Psoas muscle (tissue), 8 donors: ENCODE measurements around the gene TMSB10. TPM values are rescaled to one million over a fixed set of nuclear protein-coding genes. Genes with fewer than 3 reads are reported as not detected.

Source experiments
- ATAC-seq, 4 donors: fragments of 200-7000 bp; cut with Tn5 transposase; one replicate each; pipeline ENCODE4 v1.9.1; 2020; ENCODE audit warnings: moderate library complexity in 3 of 4, mild to moderate bottlenecking in 2 of 4
- DNase-seq, 2 donors: peaks; one replicate each; pipeline ENCODE4 v3.0.0-alpha.2; 2020
- H3K27ac ChIP-seq: fragments of 200-600 bp; one replicate; pipeline ENCODE4 v1.8.0; 2022
- H3K27me3 ChIP-seq, 3 donors: fragments of 200-600 bp in 1 of 3; one replicate each; pipeline versions ENCODE4 v1.6.1 to v1.8.0; 2013 to 2022; ENCODE audit warnings: low read length in 2 of 3, mild to moderate bottlenecking in 2 of 3, moderate library complexity in 1 of 3; ENCODE audit not compliant: insufficient read depth in 3 of 3
- H3K36me3 ChIP-seq, 2 donors: fragments of 200-600 bp in 1 of 2; one replicate each; pipeline versions ENCODE4 v1.6.1 to v1.8.0; 2013 to 2022; ENCODE audit warnings: low read depth in 1 of 2, mild to moderate bottlenecking in 1 of 2, moderate library complexity in 1 of 2; ENCODE audit not compliant: insufficient read depth in 1 of 2
- H3K4me1 ChIP-seq: fragments of 200-600 bp; one replicate; pipeline ENCODE4 v1.8.0; 2022
- H3K4me3 ChIP-seq: fragments of 200-600 bp; one replicate; pipeline ENCODE4 v1.8.0; 2022; ENCODE audit warnings: mild to moderate bottlenecking
- H3K9me3 ChIP-seq: fragments of 200-600 bp; one replicate; pipeline ENCODE4 v1.8.0; 2022
- CTCF ChIP-seq: fragments of 200-600 bp; IDR thresholded peaks from one replicate; pipeline ENCODE4 v1.8.0; 2022; ENCODE audit warnings: antibody characterized with exemption
- WGBS, 3 donors: extraction: QIAGEN DNeasy Blood & Tissue Kit; methylation state at CpG; one replicate each; pipeline versions ENCODE4 v1.1.6 to v1.1.7; 2013; 5-methylcytosine and 5-hydroxymethylcytosine counted together
- intact Hi-C, 2 donors: fragments of 100-400 bp; cut with DNase I; formaldehyde crosslinking; loops; one replicate each; pipeline versions ENCODE4 v1.11.0 to v1.14.2; 2022
- polyA plus RNA-seq, 3 donors: library from polyadenylated mRNA; stranded (reverse); fragments of 200-250 nt; gene quantifications; one replicate each; pipeline ENCODE4 v1.2.3, GENCODE V29; 2013
- total RNA-seq, 4 donors: library from RNA; stranded (reverse); fragmentation: NEBNext Ultra II Directional in 2 of 4; extraction: Animal tissue kit (Norgen Biotek cat#: 25700) in 2 of 4; gene quantifications; one replicate each; pipeline versions ENCODE4 v1.2.1 to v1.2.4, GENCODE V29; 2021 to 2023
- donor health status: healthy with polysubstance abuse.
- donor health status: DM: no; HTN: no; CAD: no; lungs with moderate emphysema.
- donor health status: Bipolar disorder and iron deficiency.
- donor health status: healthy.
- donor health status: DM: yes; HTN: yes; CAD: no.
- donor health status: DM: no; HTN: no; CAD: no.
- donor health status: DM: no; HTN: no; CAD: no.
- donor health status: DM: yes; HTN: yes; CAD: no.

The TMSB10 gene
- total and polyA plus RNA-seq, 7 donors: 181 to 849 (median 284) TPM

GRCh38 chr2:84946204-84947009 lies 41.0 kb downstream of the TMSB10 start:
- Histone ChIP-seq H3K36me3 (no peaks in the 10 kb centered on the region), H3K27ac (no peak overlapping the region), H3K9me3 (no peaks in the 10 kb centered on the region), H3K4me1 (no peaks in the 10 kb centered on the region), H3K27me3 (no peaks in the 10 kb centered on the region), H3K4me3 (no peak overlapping the region)
- no peak for TF ChIP-seq CTCF
- intact Hi-C loops: no loop called here
- 72 to 81% (median 74%) methylated on average over 10 to 12 of the region's 12 CpGs for WGBS, 3 donors
- DNase-seq (no peak), ATAC-seq (no peak)

GRCh38 chr2:84947010-84947593 lies 41.6 kb downstream of the TMSB10 start:
- WGBS, 3 donors: 83% methylated on average over 10 of the region's 10 CpGs
- H3K9me3 ChIP-seq: no peaks in the 10 kb centered on the region
- H3K4me1 ChIP-seq: no peaks in the 10 kb centered on the region
- no peak for DNase-seq
- intact Hi-C loops: no loop called here
- ATAC-seq: no peak
- H3K27me3 ChIP-seq: no peaks in the 10 kb centered on the region
- no peak overlapping the region for H3K4me3 ChIP-seq
- no peak for TF ChIP-seq CTCF
- H3K27ac ChIP-seq: no peak overlapping the region
- H3K36me3 ChIP-seq: no peaks in the 10 kb centered on the region

- ATAC-seq (no peak), DNase-seq (no peak)
- H3K36me3 ChIP-seq: no peaks in the 10 kb centered on the region
- peaks cover 10% of the 10 kb centered on the region for H3K4me1 ChIP-seq
- no peaks in the 10 kb centered on the region for H3K27me3 ChIP-seq
- TF ChIP-seq CTCF: no peak
- WGBS, 3 donors: 65 to 67% (median 65%) methylated on average over 3 of the region's 3 CpGs
- intact Hi-C loops: no loop called here
- H3K4me3 ChIP-seq: no peak overlapping the region
- no peak overlapping the region for H3K27ac ChIP-seq
- H3K9me3 ChIP-seq: no peaks in the 10 kb centered on the region
These were observed 48.1 kb downstream of the TMSB10 start for GRCh38 chr2:84953535-84953934.

- intact Hi-C loops: no loop called here
- no peak for TF ChIP-seq CTCF
- Histone ChIP-seq H3K27me3 (no peaks in the 10 kb centered on the region), H3K4me1 (peaks cover 12% of the 10 kb centered on the region), H3K27ac (no peak overlapping the region), H3K36me3 (no peaks in the 10 kb centered on the region), H3K4me3 (no peak overlapping the region), H3K9me3 (no peaks in the 10 kb centered on the region)
- DNase-seq: no peak
- 74 to 86% (median 81%) methylated on average over 6 of the region's 6 CpGs for WGBS, 3 donors
- no peak for ATAC-seq
These were observed 48.9 kb downstream of the TMSB10 start for GRCh38 chr2:84954329-84954728.

Other genes starting within 250 kb of the TMSB10 start
- gene TRABD2A, start 24.6 kb upstream of the TMSB10 start, total RNA-seq: under 1 TPM; 0.32 to 0.74 (median 0.47) TPM
- gene TRABD2A, start 24.6 kb upstream of the TMSB10 start, polyA plus RNA-seq: under 1 TPM; 0.27 to 0.47 (median 0.35) TPM
- 100 to 1,000 TPM in 3 of 4 donors, 10 to 100 TPM in 1; 89.0 to 197 (median 153) TPM for gene KCMF1, start 65.5 kb downstream of the TMSB10 start, total RNA-seq
- gene KCMF1, start 65.5 kb downstream of the TMSB10 start, polyA plus RNA-seq: 100 to 1,000 TPM in 1 of 3 donors, 10 to 100 TPM in 2; 74.6 to 374 (median 97.3) TPM
- gene TCF7L1, start 227.7 kb downstream of the TMSB10 start, total RNA-seq: 10 to 100 TPM in 1 of 4 donors, 1 to 10 TPM in 3; 5.3 to 13.3 (median 8.0) TPM
- gene TCF7L1, start 227.7 kb downstream of the TMSB10 start, polyA plus RNA-seq: 1 to 10 TPM; 2.1 to 6.1 (median 5.6) TPM